ENCODE measurements around the gene SEMA4C. TPM values are rescaled to one million over a fixed set of nuclear protein-coding genes. Genes with fewer than 3 reads are reported as not detected.
A peak's percentile ranks its signal among the peaks of the same experiment; 100 is the strongest.

Gene SEMA4C
- total and polyA plus RNA-seq, 8 donors: 6.7 to 21.8 (median 10.0) TPM

DNA sequence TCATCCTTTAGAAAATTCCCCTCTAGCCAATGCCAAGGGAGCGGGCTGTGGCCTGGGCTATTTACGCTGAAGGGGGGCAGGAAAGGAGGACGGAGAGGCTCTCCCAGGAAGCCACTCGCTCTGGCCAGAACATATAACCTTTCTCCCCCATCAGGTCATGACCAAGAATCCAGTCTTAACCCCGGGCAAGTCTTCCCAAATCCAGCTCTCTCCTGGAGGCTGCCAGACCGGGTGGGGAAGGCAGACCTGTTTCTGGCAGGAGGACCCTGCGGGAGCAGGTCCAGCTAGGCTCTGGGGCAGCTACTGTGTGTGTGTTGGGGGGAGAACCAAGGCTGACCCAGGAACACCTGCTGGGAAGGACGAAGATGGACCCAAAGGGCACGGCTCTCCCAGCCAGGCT, 13.4 kb upstream of the SEMA4C start:
- Histone ChIP-seq H3K27ac (no peak overlapping the region), H3K4me1 (peaks cover 0 to 6% (median 6%) of the 10 kb centered on the region in 3 donors), H3K9me3 (no peaks in the 10 kb centered on the region), H3K27me3 (no peaks in the 10 kb centered on the region), H3K36me3 (no peaks in the 10 kb centered on the region), H3K4me3 (no peak overlapping the region)
- no peak for TF ChIP-seq CTCF (IDR thresholded peaks at IDR 0.05)
- FAIRE-seq (no peak), DNase-seq (no peak), ATAC-seq (no peak)
- 72 to 76% methylated on average over 9 of the region's 9 CpGs for WGBS, 2 donors
- intact Hi-C loops (cut with DNase I): no loop called here

GRCh38 chr2:96882906-96883305, 13.0 kb upstream of the SEMA4C start:
- no peak for DNase-seq
- H3K9me3 ChIP-seq: no peaks in the 10 kb centered on the region
- H3K4me3 ChIP-seq: no peak overlapping the region
- no peak for FAIRE-seq
- H3K4me1 ChIP-seq: peaks cover 0 to 2% (median 2%) of the 10 kb centered on the region in 3 donors
- no peak overlapping the region for H3K27ac ChIP-seq
- TF ChIP-seq CTCF (IDR thresholded peaks at IDR 0.05): no peak
- H3K27me3 ChIP-seq: no peaks in the 10 kb centered on the region
- no peaks in the 10 kb centered on the region for H3K36me3 ChIP-seq
- no peak for ATAC-seq
- intact Hi-C loops (cut with DNase I): no loop called here
- 76 to 81% methylated on average over 8 of the region's 8 CpGs for WGBS, 2 donors

GRCh38 chr2:96882230-96882629, 12.3 kb upstream of the SEMA4C start:
- intact Hi-C loops (cut with DNase I): no loop called here
- Histone ChIP-seq H3K9me3 (no peaks in the 10 kb centered on the region), H3K4me1 (no peaks in the 10 kb centered on the region), H3K27me3 (no peaks in the 10 kb centered on the region), H3K27ac (no peak overlapping the region), H3K36me3 (no peaks in the 10 kb centered on the region), H3K4me3 (no peak overlapping the region)
- FAIRE-seq: no peak
- WGBS, 2 donors: 66 to 69% methylated on average over 12 of the region's 12 CpGs
- ATAC-seq: peak in 1 of 4 donors; percentile 11
- DNase-seq: peak in 1 of 6 donors; percentile 53
- no peak for TF ChIP-seq CTCF (IDR thresholded peaks at IDR 0.05)

GRCh38 chr2:96881349-96882195, 11.7 kb upstream of the SEMA4C start:
- no peak for ATAC-seq
- Histone ChIP-seq H3K4me3 (no peak overlapping the region), H3K36me3 (no peaks in the 10 kb centered on the region), H3K4me1 (no peaks in the 10 kb centered on the region), H3K27ac (no peak overlapping the region), H3K9me3 (no peaks in the 10 kb centered on the region), H3K27me3 (no peaks in the 10 kb centered on the region)
- 69 to 70% methylated on average over 10 of the region's 10 CpGs for WGBS, 2 donors
- TF ChIP-seq CTCF (IDR thresholded peaks at IDR 0.05): no peak
- intact Hi-C loops (cut with DNase I): no loop called here
- DNase-seq: no peak
- FAIRE-seq: no peak

GRCh38 chr2:96880891-96881273, 11.0 kb upstream of the SEMA4C start:
- no peaks in the 10 kb centered on the region for H3K27me3 ChIP-seq
- H3K36me3 ChIP-seq: no peaks in the 10 kb centered on the region
- H3K4me1 ChIP-seq: no peaks in the 10 kb centered on the region
- DNase-seq: no peak
- TF ChIP-seq CTCF (IDR thresholded peaks at IDR 0.05): no peak
- no peaks in the 10 kb centered on the region for H3K9me3 ChIP-seq
- ATAC-seq: no peak
- no peak for FAIRE-seq
- H3K4me3 ChIP-seq: no peak overlapping the region
- WGBS, 2 donors: 80 to 88% methylated on average over 6 of the region's 6 CpGs
- intact Hi-C loops (cut with DNase I): no loop called here
- H3K27ac ChIP-seq: no peak overlapping the region
